RWPE1 (cell line): ENCODE results near the gene TNK2.
"Not testable (repeated sequence)": the region's sequence is repeated elsewhere in the genome, so short reads cannot be mapped to it uniquely, and the experiment has no call there.

Source experiments
- CTCF ChIA-PET: fragments of 350-600 bp; sonication (Branson Sonifier 250); formaldehyde crosslinking; extraction: SDS; loops from one replicate; lab custom pipeline; 2021; lab: Yijun Ruan, JAX
- POLR2A ChIA-PET: fragments of 400-600 bp; formaldehyde crosslinking; extraction: SDS; loops from one replicate; lab custom pipeline; 2020; ENCODE audit warnings: antibody characterized with exemption; ENCODE audit not compliant: low non-redundant PET; lab: Yijun Ruan, JAX
- DNase-seq: peaks from one replicate; pipeline ENCODE4 v3.0.0; 2012; ENCODE audit warnings: low spot score
- H3K27ac ChIP-seq: fragments of 450-650 bp; 2 replicates; pipeline ENCODE4 v1.5.1; 2017
- CTCF ChIP-seq: fragments of 450-650 bp; conservative IDR thresholded peaks from 2 replicates; pipeline ENCODE4 v1.5.1; 2017; ENCODE audit warnings: low read depth, mild to moderate bottlenecking

TNK2 gene

GRCh38 chr3:195916991-195917390, 8.6 kb upstream of the TNK2 start:
- CTCF ChIA-PET, result interaction anchor here (3.8 kb wide), 1 partner anchor 57 kb away, joined by 38 read pairs; no protein-coding TSS in a partner anchor
- no peak for TF ChIP-seq CTCF
- DNase-seq, result no peak
- H3K27ac ChIP-seq, result no peak overlapping the region
- POLR2A ChIA-PET, result interaction anchor here (0.5 kb wide), 1 partner anchor 56 kb away, joined by 3 read pairs; no protein-coding TSS in a partner anchor

- POLR2A ChIA-PET, result no interaction called here
- no peak for TF ChIP-seq CTCF
- H3K27ac ChIP-seq, result peak overlapping the region; percentile 99
Observed at GRCh38 chr3:195916291-195916690, 7.9 kb upstream of the TNK2 start.

GRCh38 chr3:195914648-195915473, 6.5 kb upstream of the TNK2 start:
- ChIA-PET POLR2A (no interaction called here), CTCF (interaction anchor here (0.6 to 3.8 kb wide), 15 partner anchors 12 to 451 kb away, joined by 3 to 38 read pairs (median 4); no protein-coding TSS in a partner anchor)
- peak overlapping the region; percentile 99 for H3K27ac ChIP-seq
- DNase-seq, result peak; percentile 98
- peak; percentile 94 for TF ChIP-seq CTCF

More at GRCh38 chr3:195916291-195916690, 7.9 kb upstream of the TNK2 start:
- CTCF ChIA-PET, result interaction anchor here (0.6 to 3.8 kb wide), 5 partner anchors 17 to 56 kb away, joined by 3 to 38 read pairs (median 5); no protein-coding TSS in a partner anchor
- DNase-seq, result no peak

- DNase-seq, result not testable (repeated sequence)
- peak overlapping the region; percentile 99 for H3K27ac ChIP-seq
- CTCF ChIA-PET, result interaction anchor here (0.7 to 3.8 kb wide), 7 partner anchors 15 to 65 kb away, joined by 3 to 38 read pairs (median 8); no protein-coding TSS in a partner anchor
Observed at GRCh38 chr3:195914146-195914545, 5.8 kb upstream of the TNK2 start.

GRCh38 chr3:195913382-195913781, 5.0 kb upstream of the TNK2 start:
- peak overlapping the region; percentile 99 for H3K27ac ChIP-seq
- ChIA-PET CTCF (interaction anchor here (0.6 to 3.8 kb wide), 5 partner anchors 19 to 440 kb away, joined by 3 to 38 read pairs (median 4); no protein-coding TSS in a partner anchor), POLR2A (no interaction called here)
- TF ChIP-seq CTCF, result no peak
- no peak for DNase-seq

More at GRCh38 chr3:195914146-195914545, 5.8 kb upstream of the TNK2 start:
- POLR2A ChIA-PET, result not testable (repeated sequence)

GRCh38 chr3:195911946-195912270, 3.6 kb upstream of the TNK2 start:
- CTCF ChIA-PET, result interaction anchor here (1.1 to 1.4 kb wide), 2 partner anchors 18 to 49 kb away, joined by 5 to 6 read pairs; no protein-coding TSS in a partner anchor
- TF ChIP-seq CTCF, result no peak
- POLR2A ChIA-PET, result interaction anchor here (0.6 kb wide), 1 partner anchor 50 kb away, joined by 4 read pairs; no protein-coding TSS in a partner anchor
- DNase-seq, result no peak
- H3K27ac ChIP-seq, result peak overlapping the region; percentile 99
